ENCODE results near the gene GZMA.

DNA sequence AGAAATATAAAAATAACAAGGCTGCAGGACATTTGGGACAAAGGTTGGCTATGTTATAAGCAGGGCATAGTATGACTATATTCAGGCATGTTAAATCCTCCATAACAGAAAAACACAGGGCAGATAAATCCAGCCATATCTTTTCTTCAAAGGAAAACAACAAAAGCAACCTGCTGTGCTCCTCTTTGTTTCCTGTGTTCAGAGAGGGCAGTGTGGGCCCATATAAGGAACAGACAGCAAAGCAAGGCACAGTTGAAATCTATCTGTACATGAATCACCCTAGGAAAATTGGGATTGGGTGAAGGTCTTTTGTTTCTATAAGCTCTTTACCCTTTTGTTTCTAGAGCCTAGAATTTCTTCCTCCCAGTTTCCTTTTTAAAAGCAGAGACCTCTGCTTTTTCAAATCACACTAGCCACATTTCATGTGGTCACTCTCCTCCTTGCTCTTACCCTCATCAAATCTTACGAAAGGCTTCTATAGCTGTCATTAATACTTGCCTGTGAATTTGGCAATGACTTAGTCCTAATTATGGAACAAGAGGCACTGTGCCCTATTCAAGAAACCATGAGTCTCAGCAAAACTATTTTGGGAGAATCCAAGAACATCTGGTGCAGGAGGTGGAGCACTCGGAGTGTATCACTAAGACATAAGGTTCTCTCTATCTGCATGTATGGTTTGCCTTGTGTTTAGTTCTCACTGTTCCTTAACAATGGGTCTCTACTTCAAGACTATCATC lies 1.8 kb downstream of the GZMA start:
- TF ChIP-seq, protein P1, sequence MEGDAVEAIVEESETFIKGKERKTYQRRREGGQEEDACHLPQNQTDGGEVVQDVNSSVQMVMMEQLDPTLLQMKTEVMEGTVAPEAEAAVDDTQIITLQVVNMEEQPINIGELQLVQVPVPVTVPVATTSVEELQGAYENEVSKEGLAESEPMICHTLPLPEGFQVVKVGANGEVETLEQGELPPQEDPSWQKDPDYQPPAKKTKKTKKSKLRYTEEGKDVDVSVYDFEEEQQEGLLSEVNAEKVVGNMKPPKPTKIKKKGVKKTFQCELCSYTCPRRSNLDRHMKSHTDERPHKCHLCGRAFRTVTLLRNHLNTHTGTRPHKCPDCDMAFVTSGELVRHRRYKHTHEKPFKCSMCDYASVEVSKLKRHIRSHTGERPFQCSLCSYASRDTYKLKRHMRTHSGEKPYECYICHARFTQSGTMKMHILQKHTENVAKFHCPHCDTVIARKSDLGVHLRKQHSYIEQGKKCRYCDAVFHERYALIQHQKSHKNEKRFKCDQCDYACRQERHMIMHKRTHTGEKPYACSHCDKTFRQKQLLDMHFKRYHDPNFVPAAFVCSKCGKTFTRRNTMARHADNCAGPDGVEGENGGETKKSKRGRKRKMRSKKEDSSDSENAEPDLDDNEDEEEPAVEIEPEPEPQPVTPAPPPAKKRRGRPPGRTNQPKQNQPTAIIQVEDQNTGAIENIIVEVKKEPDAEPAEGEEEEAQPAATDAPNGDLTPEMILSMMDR (conservative IDR thresholded peaks at IDR 0.05 in 1 of 2, IDR thresholded peaks at IDR 0.05 in 1 of 2; ENCODE audit: low read depth in 1 of 2, low read length in 2 of 2): no peak
- TF ChIP-seq EZH2 (IDR thresholded peaks at IDR 0.05; ENCODE audit: low read length, missing control alignments): no peak

Data from fibroblast of lung (primary cell).